HepG2 (cell line): ENCODE measurements around the gene COL4A3. TPM values are rescaled to one million over a fixed set of nuclear protein-coding genes. Genes with fewer than 3 reads are reported as not detected.

Experiments used
- ASH2L ChIP-seq: fragments of 300-600, 200-600 bp; sonication (generic); IDR thresholded peaks from 2 replicates; pipeline ENCODE4 v1.7.0; 2017; ENCODE audit warnings: low read depth, mild to moderate bottlenecking, moderate library complexity, mixed read lengths, low read length; ENCODE audit not compliant: insufficient read length
- CHD4 ChIP-seq: fragments of 200-600 bp; sonication (generic); IDR thresholded peaks from 2 replicates; pipeline ENCODE4 v1.7.0; 2017; ENCODE audit warnings: mild to moderate bottlenecking, low read length, borderline replicate concordance
- DMTF1 ChIP-seq: sonication (generic); formaldehyde crosslinking; IDR thresholded peaks from 2 replicates; pipeline ENCODE4 v1.4.0; 2020; ENCODE audit warnings: mild to moderate bottlenecking, missing genetic modification reagents
- ELF1 ChIP-seq: sonication (generic); formaldehyde crosslinking; IDR thresholded peaks from 2 replicates; pipeline ENCODE4 v1.4.0; 2020; ENCODE audit warnings: missing genetic modification reagents
- GATAD2A ChIP-seq: IDR thresholded peaks from 2 replicates; pipeline ENCODE4 v1.6.1; 2016
- PRDM4 ChIP-seq: sonication (generic); formaldehyde crosslinking; IDR thresholded peaks from 2 replicates; pipeline ENCODE4 v1.9.0; 2021; ENCODE audit warnings: missing genetic modification reagents, borderline replicate concordance
- SIN3B ChIP-seq: fragments of 150-350 bp; IDR thresholded peaks from 2 replicates; pipeline ENCODE4 v1.6.1; 2014; ENCODE audit warnings: low read length
- SMYD3 ChIP-seq: sonication (generic); formaldehyde crosslinking; IDR thresholded peaks from 2 replicates; pipeline ENCODE4 v1.8.1; 2023; ENCODE audit warnings: mild to moderate bottlenecking, missing genetic modification reagents
- TFAP4 ChIP-seq: sonication (generic); IDR thresholded peaks from 2 replicates; pipeline ENCODE4 v1.6.1; 2016; ENCODE audit warnings: low read depth, borderline replicate concordance
- TFDP2 ChIP-seq: sonication (generic); formaldehyde crosslinking; IDR thresholded peaks from 2 replicates; pipeline ENCODE4 v1.4.0; 2020; ENCODE audit warnings: missing genetic modification reagents
- ZGPAT ChIP-seq: IDR thresholded peaks from 2 replicates; pipeline ENCODE4 v1.6.1; 2016; ENCODE audit warnings: mild to moderate bottlenecking
- ZNF343 ChIP-seq: sonication (generic); formaldehyde crosslinking; IDR thresholded peaks from 2 replicates; pipeline ENCODE4 v1.4.0; 2020; ENCODE audit warnings: mild to moderate bottlenecking, missing genetic modification reagents
- ZNF512B ChIP-seq: sonication (generic); formaldehyde crosslinking; IDR thresholded peaks from 2 replicates; pipeline ENCODE4 v1.5.1; 2020; ENCODE audit warnings: missing genetic modification reagents, mild to moderate bottlenecking, borderline replicate concordance
- ZNF543 ChIP-seq: sonication (generic); formaldehyde crosslinking; IDR thresholded peaks from 2 replicates; pipeline ENCODE4 v1.4.0; 2020; ENCODE audit warnings: mild to moderate bottlenecking, missing genetic modification reagents
- ZNF576 ChIP-seq: sonication (generic); formaldehyde crosslinking; IDR thresholded peaks from 2 replicates; pipeline ENCODE4 v1.4.0; 2020; ENCODE audit warnings: mild to moderate bottlenecking, missing genetic modification reagents
- ZNF75D ChIP-seq: sonication (generic); formaldehyde crosslinking; IDR thresholded peaks from 2 replicates; pipeline ENCODE4 v1.8.1; 2023; ENCODE audit warnings: missing genetic modification reagents, mild to moderate bottlenecking, borderline replicate concordance
- polyA plus RNA-seq, 8 experiments: library from polyadenylated mRNA; depleted of rRNA in 3 of 8; stranded (reverse) in 7 of 8; unstranded in 1 of 8; fragments of >200 nt; fragmentation: Illumina TruSeq in 4 of 8; extraction: Trizol in 4 of 8; gene quantifications; 2 replicates each; pipeline versions ENCODE4 v1.2.1 to v1.2.3, GENCODE V29; 2011 to 2016; ENCODE audit warnings: low read depth in 4 of 8, missing spikeins in 1 of 8, mixed read lengths in 1 of 8; ENCODE audit not compliant: insufficient read depth in 1 of 8
- total RNA-seq, 5 experiments: library from RNA; depleted of rRNA; stranded (reverse); fragments of >200 nt; fragmentation: Illumina TruSeq; extraction: Trizol; gene quantifications; 2 replicates each; pipeline ENCODE4 v1.2.3, GENCODE V29; 2016; ENCODE audit warnings: low read depth in 1 of 5

COL4A3 gene
- total and polyA plus RNA-seq, 2 of the 13 experiments (the other 11 are each of a cell fraction or from before 2014, with no cell fraction given), result 0.02 TPM; not detected in 1

GRCh38 chr2:227324995-227325838, 160.8 kb downstream of the COL4A3 start, which contains the start of gene MFF (continued):
- TF ChIP-seq ZNF543 (CRISPR knock-in tag) (peak; percentile 85), ASH2L (peak; percentile 97), DMTF1 (CRISPR knock-in tag) (no peak), ZNF75D (CRISPR knock-in tag) (no peak), TFDP2 (CRISPR knock-in tag) (peak; percentile 95), ZNF512B (CRISPR knock-in tag) (no peak), TFAP4 (peak; percentile 22; the same call in 1 of the 2 replicates), ZNF343 (peak; percentile 98), ZGPAT (CRISPR knock-in tag) (peak; percentile 99), PRDM4 (CRISPR knock-in tag) (0 out of 2 replicates have a peak, but pooled peaks have one; percentile 30), SMYD3 (no peak), GATAD2A (peak; percentile 89), CHD4 (peak; percentile 35; the same call in 1 of the 2 replicates), ZNF576 (CRISPR knock-in tag) (no peak), ELF1 (CRISPR knock-in tag) (peak; percentile 98), SIN3B (peak; percentile 72)
